ENCODE measurements around the gene PAM.

PAM gene

GRCh38 chr5:102743900-102744299, 11.2 kb upstream of the PAM start:
- H2BK5ac ChIP-seq (ENCODE audit: low read depth, low read length, poor library complexity, severe bottlenecking): no peak overlapping the region
- no peak overlapping the region for H3K23ac ChIP-seq (ENCODE audit: low read length in 2 of 2)
- H3K4me3 ChIP-seq (ENCODE audit: insufficient read depth in 1 of 2, low read depth in 1 of 2, low read length in 2 of 2): no peak overlapping the region
- H3K4me1 ChIP-seq (ENCODE audit: control insufficient read depth, insufficient read depth, low read depth, low read length): no peaks in the 10 kb centered on the region
- WGBS: 87% methylated on average over 4 of the region's 4 CpGs
- H3K9me3 ChIP-seq (ENCODE audit: control insufficient read depth, low read length): no peaks in the 10 kb centered on the region
- H4K8ac ChIP-seq (ENCODE audit: low read length): no peak overlapping the region
- H3K36me3 ChIP-seq (ENCODE audit: control insufficient read depth in 1 of 2, insufficient read depth in 2 of 2, low read depth in 1 of 2, low read length in 2 of 2): no peaks in the 10 kb centered on the region
- no peaks in the 10 kb centered on the region for H3K27me3 ChIP-seq (ENCODE audit: control insufficient read depth in 1 of 2, insufficient read depth in 1 of 2, low read length in 2 of 2)
- no peaks in the 10 kb centered on the region for H3K79me1 ChIP-seq (replicated peaks; ENCODE audit: low read length, poor library complexity, severe bottlenecking)
- no peak overlapping the region for H2AFZ ChIP-seq (ENCODE audit: low read depth, low read length)
- H2BK120ac ChIP-seq (ENCODE audit: low read depth, low read length): no peak overlapping the region
- no peak overlapping the region for H3K4me2 ChIP-seq (ENCODE audit: low read length, poor library complexity, severe bottlenecking)
- no peak overlapping the region for H3K18ac ChIP-seq (ENCODE audit: low read depth in 1 of 2, low read length in 2 of 2)
- DNase-seq: no peak
- H2AK5ac ChIP-seq (ENCODE audit: low read length, severe bottlenecking): no peak overlapping the region
- no peak overlapping the region for H3K14ac ChIP-seq (ENCODE audit: low read length in 2 of 2)
- no peak overlapping the region for H2BK15ac ChIP-seq (ENCODE audit: low read depth, poor library complexity, severe bottlenecking)
- H4K91ac ChIP-seq (ENCODE audit: low read length): no peak overlapping the region
- no peak overlapping the region for H3K9ac ChIP-seq (ENCODE audit: low read length)
- no peak overlapping the region for H3K4ac ChIP-seq (ENCODE audit: low read depth in 1 of 2, low read length in 2 of 2)
- H2BK12ac ChIP-seq (ENCODE audit: low read length in 2 of 2): no peak overlapping the region
- H3K27ac ChIP-seq (ENCODE audit: low read length, poor library complexity, severe bottlenecking): no peak overlapping the region

- no peak overlapping the region for H2AFZ ChIP-seq (ENCODE audit: low read depth, low read length)
- H3K9me3 ChIP-seq (ENCODE audit: control insufficient read depth, low read length): no peaks in the 10 kb centered on the region
- no peak overlapping the region for H3K4ac ChIP-seq (ENCODE audit: low read depth in 1 of 2, low read length in 2 of 2)
- no peaks in the 10 kb centered on the region for H3K79me1 ChIP-seq (replicated peaks; ENCODE audit: low read length, poor library complexity, severe bottlenecking)
- H3K14ac ChIP-seq (ENCODE audit: low read length in 2 of 2): no peak overlapping the region
- H4K91ac ChIP-seq (ENCODE audit: low read length): no peak overlapping the region
- H3K36me3 ChIP-seq (ENCODE audit: control insufficient read depth in 1 of 2, insufficient read depth in 2 of 2, low read depth in 1 of 2, low read length in 2 of 2): no peaks in the 10 kb centered on the region
- H2AK5ac ChIP-seq (ENCODE audit: low read length, severe bottlenecking): no peak overlapping the region
- no peak overlapping the region for H2BK12ac ChIP-seq (ENCODE audit: low read length in 2 of 2)
- no peak for DNase-seq
- H3K4me2 ChIP-seq (ENCODE audit: low read length, poor library complexity, severe bottlenecking): no peak overlapping the region
- no peak overlapping the region for H3K23ac ChIP-seq (ENCODE audit: low read length in 2 of 2)
- H3K4me3 ChIP-seq (ENCODE audit: insufficient read depth in 1 of 2, low read depth in 1 of 2, low read length in 2 of 2): no peak overlapping the region
- H2BK120ac ChIP-seq (ENCODE audit: low read depth, low read length): no peak overlapping the region
- WGBS: 64% methylated on average over 2 of the region's 4 CpGs
- H3K9ac ChIP-seq (ENCODE audit: low read length): no peak overlapping the region
- no peaks in the 10 kb centered on the region for H3K4me1 ChIP-seq (ENCODE audit: control insufficient read depth, insufficient read depth, low read depth, low read length)
- no peak overlapping the region for H4K8ac ChIP-seq (ENCODE audit: low read length)
- no peak overlapping the region for H3K18ac ChIP-seq (ENCODE audit: low read depth in 1 of 2, low read length in 2 of 2)
- H3K27me3 ChIP-seq (ENCODE audit: control insufficient read depth in 1 of 2, insufficient read depth in 1 of 2, low read length in 2 of 2): no peaks in the 10 kb centered on the region
- no peak overlapping the region for H3K27ac ChIP-seq (ENCODE audit: low read length, poor library complexity, severe bottlenecking)
- no peak overlapping the region for H2BK5ac ChIP-seq (ENCODE audit: low read depth, low read length, poor library complexity, severe bottlenecking)
- H2BK15ac ChIP-seq (ENCODE audit: low read depth, poor library complexity, severe bottlenecking): no peak overlapping the region
Measured at GRCh38 chr5:102747386-102748166, 7.5 kb upstream of the PAM start.

GRCh38 chr5:102749416-102750030, 5.6 kb upstream of the PAM start:
- H4K8ac ChIP-seq (ENCODE audit: low read length): no peak overlapping the region
- no peak overlapping the region for H2BK5ac ChIP-seq (ENCODE audit: low read depth, low read length, poor library complexity, severe bottlenecking)
- H3K4me2 ChIP-seq (ENCODE audit: low read length, poor library complexity, severe bottlenecking): no peak overlapping the region
- no peak overlapping the region for H2AK5ac ChIP-seq (ENCODE audit: low read length, severe bottlenecking)
- no peak overlapping the region for H2AFZ ChIP-seq (ENCODE audit: low read depth, low read length)
- WGBS: 69% methylated on average over 3 of the region's 5 CpGs
- no peak overlapping the region for H4K91ac ChIP-seq (ENCODE audit: low read length)
- H3K4me1 ChIP-seq (ENCODE audit: control insufficient read depth, insufficient read depth, low read depth, low read length): peaks cover 7% of the 10 kb centered on the region
- peaks cover 6% of the 10 kb centered on the region for H3K79me1 ChIP-seq (replicated peaks; ENCODE audit: low read length, poor library complexity, severe bottlenecking)
- no peak for DNase-seq
- no peak overlapping the region for H3K9ac ChIP-seq (ENCODE audit: low read length)
- H3K23ac ChIP-seq (ENCODE audit: low read length in 2 of 2): no peak overlapping the region
- H3K18ac ChIP-seq (ENCODE audit: low read depth in 1 of 2, low read length in 2 of 2): no peak overlapping the region
- H3K36me3 ChIP-seq (ENCODE audit: control insufficient read depth in 1 of 2, insufficient read depth in 2 of 2, low read depth in 1 of 2, low read length in 2 of 2): no peaks in the 10 kb centered on the region
- H3K4ac ChIP-seq (ENCODE audit: low read depth in 1 of 2, low read length in 2 of 2): no peak overlapping the region
- no peak overlapping the region for H2BK120ac ChIP-seq (ENCODE audit: low read depth, low read length)
- peaks cover 0 to 7% of the 10 kb centered on the region in 2 experiments for H3K27me3 ChIP-seq (ENCODE audit: control insufficient read depth in 1 of 2, insufficient read depth in 1 of 2, low read length in 2 of 2)
- no peak overlapping the region for H3K4me3 ChIP-seq (ENCODE audit: insufficient read depth in 1 of 2, low read depth in 1 of 2, low read length in 2 of 2)
- no peak overlapping the region for H3K27ac ChIP-seq (ENCODE audit: low read length, poor library complexity, severe bottlenecking)
- H2BK12ac ChIP-seq (ENCODE audit: low read length in 2 of 2): no peak overlapping the region
- no peaks in the 10 kb centered on the region for H3K9me3 ChIP-seq (ENCODE audit: control insufficient read depth, low read length)
- no peak overlapping the region for H3K14ac ChIP-seq (ENCODE audit: low read length in 2 of 2)
- no peak overlapping the region for H2BK15ac ChIP-seq (ENCODE audit: low read depth, poor library complexity, severe bottlenecking)

- Histone ChIP-seq H3K23ac (ENCODE audit: low read length in 2 of 2) (no peak overlapping the region), H3K27ac (ENCODE audit: low read length, poor library complexity, severe bottlenecking) (no peak overlapping the region), H2BK15ac (ENCODE audit: low read depth, poor library complexity, severe bottlenecking) (no peak overlapping the region), H4K8ac (ENCODE audit: low read length) (no peak overlapping the region), H3K14ac (ENCODE audit: low read length in 2 of 2) (no peak overlapping the region), H3K4ac (ENCODE audit: low read depth in 1 of 2, low read length in 2 of 2) (no peak overlapping the region), H3K36me3 (ENCODE audit: control insufficient read depth in 1 of 2, insufficient read depth in 2 of 2, low read depth in 1 of 2, low read length in 2 of 2) (no peaks in the 10 kb centered on the region), H2AK5ac (ENCODE audit: low read length, severe bottlenecking) (no peak overlapping the region), H2BK5ac (ENCODE audit: low read depth, low read length, poor library complexity, severe bottlenecking) (no peak overlapping the region), H3K9ac (ENCODE audit: low read length) (no peak overlapping the region), H2BK12ac (ENCODE audit: low read length in 2 of 2) (no peak overlapping the region), H4K91ac (ENCODE audit: low read length) (no peak overlapping the region), H3K9me3 (ENCODE audit: control insufficient read depth, low read length) (no peaks in the 10 kb centered on the region), H3K4me2 (ENCODE audit: low read length, poor library complexity, severe bottlenecking) (no peak overlapping the region), H3K18ac (ENCODE audit: low read depth in 1 of 2, low read length in 2 of 2) (no peak overlapping the region), H3K79me1 (replicated peaks; ENCODE audit: low read length, poor library complexity, severe bottlenecking) (peaks cover 6% of the 10 kb centered on the region), H3K4me1 (ENCODE audit: control insufficient read depth, insufficient read depth, low read depth, low read length) (peaks cover 7% of the 10 kb centered on the region), H3K27me3 (ENCODE audit: control insufficient read depth in 1 of 2, insufficient read depth in 1 of 2, low read length in 2 of 2) (peaks cover 0 to 7% of the 10 kb centered on the region in 2 experiments), H3K4me3 (ENCODE audit: insufficient read depth in 1 of 2, low read depth in 1 of 2, low read length in 2 of 2) (no peak overlapping the region), H2BK120ac (ENCODE audit: low read depth, low read length) (no peak overlapping the region), H2AFZ (ENCODE audit: low read depth, low read length) (no peak overlapping the region)
- no peak for DNase-seq
- WGBS: no CpG with 5 or more reads among the region's 4 CpGs
Measured at GRCh38 chr5:102750151-102750834, 4.8 kb upstream of the PAM start.
